HG03060 (cell line): ENCODE data around the gene DCDC2.
"Not testable (repeated sequence)": the region's sequence is repeated elsewhere in the genome, so short reads cannot be mapped to it uniquely, and the experiment has no call there.

Source experiments
- ATAC-seq: cut with Tn5 transposase; IDR thresholded peaks from one replicate; pipeline ENCODE4 v1.9.1; 2021; ENCODE audit warnings: low read depth, moderate number of reproducible peaks; ENCODE audit not compliant: unreplicated experiment

The DCDC2 gene

GRCh38 chr6:24157886-24158285 lies 200.0 kb downstream of the DCDC2 start:
- ATAC-seq, result no peak

GRCh38 chr6:24154121-24154520 lies 203.7 kb downstream of the DCDC2 start:
- no peak for ATAC-seq

- ATAC-seq, result no peak
Observed at GRCh38 chr6:24152014-24152413, 205.8 kb downstream of the DCDC2 start.

GRCh38 chr6:24149836-24150235 lies 208.0 kb downstream of the DCDC2 start:
- no peak for ATAC-seq

GRCh38 chr6:24149296-24149695 lies 208.6 kb downstream of the DCDC2 start:
- no peak for ATAC-seq

- ATAC-seq, result no peak
Observed at GRCh38 chr6:24148684-24149083, 209.2 kb downstream of the DCDC2 start.

- ATAC-seq, result no peak
Observed at GRCh38 chr6:24148154-24148570, 209.7 kb downstream of the DCDC2 start.

GRCh38 chr6:24147511-24148153 lies 210.2 kb downstream of the DCDC2 start:
- ATAC-seq, result no peak

- ATAC-seq, result no peak
Observed at GRCh38 chr6:24146871-24147270, 211.0 kb downstream of the DCDC2 start.

GRCh38 chr6:24145690-24146131 lies 212.1 kb downstream of the DCDC2 start:
- ATAC-seq, result no peak

- ATAC-seq, result not testable (repeated sequence)
Observed at GRCh38 chr6:24142733-24143132, 215.1 kb downstream of the DCDC2 start.

GRCh38 chr6:24140591-24140990 lies 217.3 kb downstream of the DCDC2 start:
- ATAC-seq, result no peak

GRCh38 chr6:24139639-24140038 lies 218.2 kb downstream of the DCDC2 start:
- no peak for ATAC-seq

- ATAC-seq, result no peak
Observed at GRCh38 chr6:24139080-24139479, 218.8 kb downstream of the DCDC2 start.

- ATAC-seq, result no peak
Observed at GRCh38 chr6:24131751-24132150, 226.1 kb downstream of the DCDC2 start.

- ATAC-seq, result no peak
Observed at GRCh38 chr6:24127316-24127715, 230.5 kb downstream of the DCDC2 start.

- ATAC-seq, result no peak
Observed at GRCh38 chr6:24126586-24127192, 231.2 kb downstream of the DCDC2 start.

- no peak for ATAC-seq
Observed at GRCh38 chr6:24125980-24126379, 231.9 kb downstream of the DCDC2 start, which contains the start of gene NRSN1. Gene NRSN1 (plus strand): TSS chr6:24126215. CDS start chr6:24134328, 8,113 bp downstream.

- no peak for ATAC-seq
Observed at GRCh38 chr6:24122139-24122538, 235.7 kb downstream of the DCDC2 start.
